Thymus (tissue), 11 donors: ENCODE data around the gene TRAPPC3. TPM values are rescaled to one million over a fixed set of nuclear protein-coding genes. Genes with fewer than 3 reads are reported as not detected.

Source experiments
- DNase-seq, 9 donors: peaks; one replicate each; pipeline ENCODE4 v3.0.0-alpha.2; 2013; ENCODE audit warnings: low spot score in 9 of 9, low read depth in 6 of 9, missing footprints in 1 of 9
- H3K27ac ChIP-seq, 2 donors: one replicate each; pipeline ENCODE4 v1.5.1; 2013; ENCODE audit warnings: control low read depth in 1 of 2, low read depth in 1 of 2, low read length in 1 of 2, mild to moderate bottlenecking in 1 of 2, moderate library complexity in 1 of 2
- H3K27me3 ChIP-seq, 2 donors: one replicate each; pipeline ENCODE4 v1.5.1; 2013; ENCODE audit warnings: low read length in 1 of 2; ENCODE audit not compliant: control insufficient read depth in 2 of 2, insufficient read depth in 1 of 2
- H3K36me3 ChIP-seq, 2 donors: one replicate each; pipeline ENCODE4 v1.5.1; 2013; ENCODE audit warnings: low read length in 1 of 2, mild to moderate bottlenecking in 1 of 2, moderate library complexity in 1 of 2; ENCODE audit not compliant: control insufficient read depth in 2 of 2, insufficient read depth in 2 of 2
- H3K4me1 ChIP-seq, 2 donors: one replicate each; pipeline ENCODE4 v1.5.1; 2013; ENCODE audit warnings: low read length in 2 of 2; ENCODE audit not compliant: control insufficient read depth in 2 of 2, insufficient read depth in 2 of 2
- H3K4me3 ChIP-seq, 2 donors: one replicate each; pipeline ENCODE4 v1.5.1; 2013; ENCODE audit warnings: low read length in 2 of 2, control low read depth in 1 of 2, mild to moderate bottlenecking in 1 of 2
- H3K9me3 ChIP-seq, 2 donors: one replicate each; pipeline ENCODE4 v1.5.1; 2013; ENCODE audit warnings: low read length in 1 of 2, mild to moderate bottlenecking in 1 of 2; ENCODE audit not compliant: control insufficient read depth in 2 of 2, insufficient read depth in 1 of 2
- WGBS: extraction: QIAGEN DNeasy Blood & Tissue Kit; methylation state at CpG from one replicate; pipeline ENCODE4 v1.1.7; 2013; 5-methylcytosine and 5-hydroxymethylcytosine counted together
- polyA plus RNA-seq: library from polyadenylated mRNA; stranded (reverse); fragments of 200-250 nt; gene quantifications from one replicate; pipeline ENCODE4 v1.2.3, GENCODE V29; 2013
- total RNA-seq: library from RNA; stranded (reverse); fragments of 120-200 nt; gene quantifications from one replicate; pipeline ENCODE4 v1.2.4, GENCODE V29; 2013
- donor health status: healthy.

The TRAPPC3 gene
- total and polyA plus RNA-seq, 2 donors: 73.6 to 77.7 TPM

DNA sequence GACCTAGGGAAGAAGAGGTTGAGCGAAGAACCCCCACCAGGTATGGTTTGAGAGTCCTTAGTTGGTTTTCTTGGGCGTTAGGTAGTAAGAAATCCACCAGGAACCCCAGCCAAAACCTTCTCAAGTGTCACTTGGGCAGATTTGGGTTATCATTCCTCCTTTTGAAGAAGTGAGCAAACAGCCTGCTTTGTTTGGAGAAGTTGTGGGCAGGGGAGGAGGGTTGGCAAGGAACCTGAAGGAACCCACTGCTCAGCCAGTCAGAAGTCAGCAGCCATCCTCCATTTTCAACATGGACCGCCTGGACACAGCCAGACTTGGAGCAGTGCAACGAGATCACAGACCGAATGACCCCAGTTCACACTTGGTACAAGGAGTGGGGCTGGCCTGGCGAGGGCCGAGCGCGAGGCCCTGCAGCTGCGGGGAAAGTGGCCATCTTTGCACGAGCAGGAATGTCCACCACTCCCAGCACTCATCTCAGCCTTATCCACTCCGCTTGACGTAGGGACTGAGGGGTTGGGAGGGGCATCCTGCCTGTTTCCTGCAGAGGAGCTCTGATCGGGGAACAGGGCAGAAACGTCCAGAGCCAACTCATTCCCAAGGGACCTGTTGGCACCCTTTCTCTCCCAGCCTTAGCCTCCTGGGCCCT lies 53.4 kb downstream of the TRAPPC3 start:
- DNase-seq: no peak
- no peak overlapping the region for H3K4me3 ChIP-seq
- 90% methylated on average over 15 of the region's 15 CpGs for WGBS
- no peaks in the 10 kb centered on the region for H3K27me3 ChIP-seq
- H3K4me1 ChIP-seq: peaks cover 0 to 9% of the 10 kb centered on the region in 2 donors
- H3K36me3 ChIP-seq: peaks cover 48 to 51% of the 10 kb centered on the region in 2 donors
- H3K27ac ChIP-seq: no peak overlapping the region
- no peaks in the 10 kb centered on the region for H3K9me3 ChIP-seq

DNA sequence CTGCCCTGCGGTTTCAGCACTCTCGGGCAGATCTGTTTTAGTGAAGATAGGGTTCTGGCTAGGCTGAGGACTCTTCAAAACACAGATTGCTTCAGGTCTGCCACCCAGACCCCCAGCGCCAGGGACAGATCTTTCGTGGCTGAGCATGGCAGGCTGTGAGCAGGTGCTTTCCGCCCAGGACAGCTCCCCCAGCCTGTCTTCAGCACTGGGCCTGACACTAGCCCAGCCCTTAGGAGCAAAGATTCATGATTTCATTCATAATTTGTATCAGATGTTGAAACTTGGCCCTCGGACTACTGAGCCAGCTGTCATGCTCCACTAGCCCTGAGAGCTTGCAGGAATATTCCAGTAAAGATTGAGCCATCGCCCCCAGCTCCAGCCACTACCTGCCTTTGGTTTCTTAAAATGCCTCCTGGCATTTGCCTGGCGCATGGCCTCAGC lies 54.6 kb downstream of the TRAPPC3 start:
- Histone ChIP-seq H3K27ac (no peak overlapping the region), H3K27me3 (no peaks in the 10 kb centered on the region), H3K4me1 (peaks cover 1 to 9% of the 10 kb centered on the region in 2 donors), H3K9me3 (no peaks in the 10 kb centered on the region), H3K36me3 (peaks cover 48 to 51% of the 10 kb centered on the region in 2 donors), H3K4me3 (no peak overlapping the region)
- DNase-seq: no peak
- WGBS: 94% methylated on average over 8 of the region's 8 CpGs

DNA sequence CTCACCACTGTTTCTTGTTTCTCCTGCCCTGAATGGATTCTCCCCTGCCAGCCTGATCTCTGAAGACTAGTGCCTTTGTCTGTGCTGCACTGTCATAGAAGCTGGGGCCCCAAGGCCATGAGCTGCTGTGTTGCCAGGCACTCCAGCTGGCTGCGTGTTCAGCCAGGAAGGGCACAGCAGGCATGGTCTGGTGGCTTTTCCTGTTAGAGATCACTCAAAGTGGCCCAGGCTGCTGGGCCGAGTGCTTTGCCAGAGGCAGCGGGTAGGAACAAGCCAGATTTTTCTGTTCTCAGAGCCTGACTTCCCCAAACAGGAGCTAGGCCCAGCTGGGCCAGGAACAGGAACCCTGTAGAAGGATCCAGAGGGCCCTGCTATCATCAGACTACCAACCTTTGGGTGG lies 55.4 kb downstream of the TRAPPC3 start:
- peaks cover 48 to 51% of the 10 kb centered on the region in 2 donors for H3K36me3 ChIP-seq
- H3K27me3 ChIP-seq: no peaks in the 10 kb centered on the region
- no peaks in the 10 kb centered on the region for H3K9me3 ChIP-seq
- H3K27ac ChIP-seq: no peak overlapping the region
- H3K4me3 ChIP-seq: no peak overlapping the region
- 93% methylated on average over 3 of the region's 3 CpGs for WGBS
- H3K4me1 ChIP-seq: peaks cover 7 to 13% of the 10 kb centered on the region in 2 donors
- DNase-seq: no peak

DNA sequence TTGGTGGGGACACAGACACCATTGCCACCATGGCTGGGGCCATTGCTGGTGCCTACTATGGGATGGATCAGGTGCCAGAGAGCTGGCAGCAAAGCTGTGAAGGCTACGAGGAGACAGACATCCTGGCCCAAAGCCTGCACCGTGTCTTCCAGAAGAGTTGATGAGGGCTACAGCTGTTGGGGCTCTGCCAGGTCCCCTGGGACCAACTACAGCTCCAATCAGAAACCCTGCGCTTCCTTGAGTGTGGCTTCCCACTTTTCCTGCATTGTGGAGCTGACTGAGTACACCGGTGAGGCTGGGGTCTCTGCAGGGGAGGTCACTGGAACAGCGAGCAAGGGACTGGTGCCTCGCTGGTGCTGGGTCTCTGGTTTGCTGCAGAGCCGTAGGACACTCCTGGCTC lies 56.1 kb downstream of the TRAPPC3 start:
- no peak for DNase-seq
- 97% methylated on average over 7 of the region's 7 CpGs for WGBS
- H3K36me3 ChIP-seq: peaks cover 48 to 51% of the 10 kb centered on the region in 2 donors

DNA sequence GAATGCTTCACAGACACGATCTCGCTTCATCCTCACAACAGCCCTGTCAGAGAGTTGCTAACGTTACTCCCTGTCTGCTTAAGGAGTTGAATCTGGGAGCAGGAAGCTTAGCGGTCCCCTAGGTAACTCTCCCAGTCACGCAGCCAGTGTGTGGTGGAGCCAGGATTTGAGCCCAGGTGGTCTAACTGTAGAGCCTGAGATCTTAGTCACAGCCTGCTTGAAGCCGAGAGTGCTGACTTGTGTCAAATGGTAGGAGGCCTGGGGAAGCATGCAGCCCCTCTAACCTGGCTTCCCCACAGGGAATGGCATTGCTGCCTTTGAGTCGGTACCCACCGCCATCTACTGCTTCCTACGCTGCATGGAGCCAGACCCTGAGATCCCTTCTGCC lies 56.5 kb downstream of the TRAPPC3 start:
- no peak for DNase-seq
- Histone ChIP-seq H3K36me3 (peaks cover 48 to 51% of the 10 kb centered on the region in 2 donors), H3K4me3 (no peak overlapping the region), H3K27me3 (no peaks in the 10 kb centered on the region), H3K27ac (no peak overlapping the region), H3K9me3 (no peaks in the 10 kb centered on the region), H3K4me1 (peaks cover 11 to 18% of the 10 kb centered on the region in 2 donors)
- 98% methylated on average over 9 of the region's 9 CpGs for WGBS

More for the DNA sequence above, 56.1 kb downstream of the TRAPPC3 start:
- H3K27me3 ChIP-seq: no peaks in the 10 kb centered on the region
- no peaks in the 10 kb centered on the region for H3K9me3 ChIP-seq
- no peak overlapping the region for H3K27ac ChIP-seq
- H3K4me3 ChIP-seq: no peak overlapping the region
- H3K4me1 ChIP-seq: peaks cover 10 to 16% of the 10 kb centered on the region in 2 donors

DNA sequence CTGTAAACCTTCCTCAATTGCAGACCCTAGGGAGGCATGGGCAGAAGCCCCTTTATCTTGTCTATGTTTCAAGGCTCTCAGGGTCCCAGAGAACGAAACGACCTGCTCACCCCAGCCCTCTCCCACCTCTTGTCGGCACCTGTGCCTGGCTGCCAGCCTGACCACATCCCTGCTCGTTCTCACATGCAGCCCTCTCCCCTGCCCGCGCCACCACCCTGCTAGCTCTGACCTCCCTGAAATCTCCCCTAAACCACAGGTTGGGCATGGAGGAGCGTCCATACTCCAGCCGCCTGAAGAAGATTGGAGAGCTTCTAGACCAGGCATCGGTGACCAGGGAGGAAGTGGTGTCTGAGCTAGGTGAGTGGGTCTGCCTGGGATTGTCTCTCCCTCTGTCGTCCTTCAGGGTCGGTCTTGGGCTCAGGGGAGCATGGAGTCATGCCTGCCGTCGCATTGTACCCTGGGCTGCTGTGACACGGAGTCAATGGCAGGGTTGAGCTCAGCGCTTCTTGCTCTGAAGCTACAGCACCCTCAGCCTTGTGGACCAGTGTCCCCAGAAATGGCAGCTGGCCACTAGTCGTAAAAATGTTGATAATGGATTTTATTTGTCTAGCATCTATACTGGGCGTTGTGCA lies 57.0 kb downstream of the TRAPPC3 start:
- H3K9me3 ChIP-seq: no peaks in the 10 kb centered on the region
- peaks cover 11 to 18% of the 10 kb centered on the region in 2 donors for H3K4me1 ChIP-seq
- 99% methylated on average over 17 of the region's 17 CpGs for WGBS
- H3K36me3 ChIP-seq: peaks cover 48 to 51% of the 10 kb centered on the region in 2 donors
- H3K27me3 ChIP-seq: no peaks in the 10 kb centered on the region
- no peak for DNase-seq
- H3K27ac ChIP-seq: no peak overlapping the region
- no peak overlapping the region for H3K4me3 ChIP-seq

DNA sequence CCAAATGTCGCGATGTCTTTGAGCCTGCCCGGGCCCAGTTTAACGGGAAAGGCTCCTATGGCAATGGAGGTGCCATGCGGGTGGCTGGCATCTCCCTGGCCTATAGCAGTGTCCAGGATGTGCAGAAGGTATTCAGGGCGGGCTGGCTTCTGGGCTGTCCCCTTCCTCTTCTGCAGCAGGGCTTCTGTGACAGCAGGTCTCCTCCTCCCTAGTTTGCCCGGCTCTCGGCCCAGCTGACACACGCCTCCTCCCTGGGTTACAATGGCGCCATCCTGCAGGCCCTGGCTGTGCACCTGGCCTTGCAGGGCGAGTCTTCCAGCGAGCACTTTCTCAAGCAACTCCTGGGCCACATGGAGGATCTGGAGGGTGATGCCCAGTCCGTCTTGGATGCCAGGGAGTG lies 57.6 kb downstream of the TRAPPC3 start:
- WGBS: 97% methylated on average over 13 of the region's 13 CpGs
- Histone ChIP-seq H3K9me3 (no peaks in the 10 kb centered on the region), H3K36me3 (peaks cover 48 to 51% of the 10 kb centered on the region in 2 donors), H3K4me1 (peaks cover 11 to 18% of the 10 kb centered on the region in 2 donors), H3K27ac (no peak overlapping the region), H3K27me3 (no peaks in the 10 kb centered on the region), H3K4me3 (no peak overlapping the region)
- no peak for DNase-seq

DNA sequence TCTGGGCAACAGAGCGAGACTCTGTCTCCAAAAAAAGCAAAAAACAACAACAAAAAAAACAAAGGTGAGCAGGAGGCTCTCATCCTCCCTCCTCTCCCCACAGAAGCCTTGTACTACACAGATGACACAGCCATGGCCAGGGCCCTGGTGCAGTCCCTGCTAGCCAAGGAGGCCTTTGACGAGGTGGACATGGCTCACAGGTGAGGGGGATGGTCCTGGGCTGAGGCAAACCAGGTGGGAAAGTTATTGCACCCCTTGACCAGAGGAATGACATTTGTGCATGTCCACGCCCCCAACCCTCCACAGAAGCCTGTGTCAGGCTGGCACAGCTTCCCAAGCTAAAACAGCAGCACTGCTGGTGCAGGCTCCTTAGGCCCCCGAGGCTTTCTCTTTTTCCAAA lies 58.1 kb downstream of the TRAPPC3 start:
- no peak overlapping the region for H3K27ac ChIP-seq
- H3K4me3 ChIP-seq: no peak overlapping the region
- DNase-seq: no peak
- WGBS: 99% methylated on average over 4 of the region's 4 CpGs
- H3K4me1 ChIP-seq: peaks cover 11 to 18% of the 10 kb centered on the region in 2 donors
- H3K9me3 ChIP-seq: no peaks in the 10 kb centered on the region
- peaks cover 0 to under 1% of the 10 kb centered on the region in 2 donors for H3K27me3 ChIP-seq
- H3K36me3 ChIP-seq: peaks cover 45 to 47% of the 10 kb centered on the region in 2 donors

DNA sequence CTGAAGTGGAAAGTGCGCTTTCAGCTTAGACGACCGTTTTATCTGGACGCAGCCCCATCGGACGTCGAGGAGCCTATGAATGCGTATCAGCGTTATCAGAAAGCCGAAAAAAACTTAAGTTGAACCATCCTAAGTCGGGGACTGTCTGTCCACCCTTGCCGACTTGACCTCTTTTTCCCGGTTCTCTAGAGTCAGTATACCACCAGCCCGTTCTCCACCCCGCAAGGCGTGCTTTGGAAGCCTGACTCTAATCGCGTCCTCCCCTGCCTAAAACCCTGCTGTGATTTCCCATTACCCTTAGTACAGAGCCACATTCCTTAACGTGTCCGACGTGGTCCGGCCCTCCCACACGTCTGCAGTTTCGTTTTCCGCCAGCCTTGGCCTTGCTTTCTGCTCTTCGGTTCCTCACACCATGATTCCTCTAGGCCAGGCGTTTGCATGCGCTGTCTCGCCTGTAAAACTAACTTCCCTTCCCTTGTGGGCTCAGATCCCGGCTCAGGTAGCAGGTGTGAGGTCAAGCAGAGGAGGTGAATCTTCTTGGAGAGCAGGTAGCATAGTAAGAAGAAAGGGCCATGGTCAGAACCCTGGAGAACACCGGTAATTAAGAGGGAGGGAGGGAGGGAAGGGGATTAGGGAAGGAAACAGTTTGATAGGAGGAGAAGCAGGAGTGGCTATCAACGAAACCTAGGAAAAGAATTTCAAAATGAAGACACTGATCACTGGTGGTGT lies 59.7 kb downstream of the TRAPPC3 start:
- Histone ChIP-seq H3K4me1 (peaks cover 11 to 18% of the 10 kb centered on the region in 2 donors), H3K27ac (peak overlapping the region; percentile 49 to 86)

More for the DNA sequence above, 59.7 kb downstream of the TRAPPC3 start:
- 9% methylated on average over 32 of the region's 32 CpGs for WGBS
- Histone ChIP-seq H3K9me3 (no peaks in the 10 kb centered on the region), H3K27me3 (peaks cover 3 to 14% of the 10 kb centered on the region in 2 donors), H3K4me3 (peak overlapping the region; percentile 69 to 93), H3K36me3 (peaks cover 35 to 36% of the 10 kb centered on the region in 2 donors)
- peak in 1 of 9 donors; percentile 26 for DNase-seq
